ENCODE results near the gene SGMS2.

The SGMS2 gene

DNA sequence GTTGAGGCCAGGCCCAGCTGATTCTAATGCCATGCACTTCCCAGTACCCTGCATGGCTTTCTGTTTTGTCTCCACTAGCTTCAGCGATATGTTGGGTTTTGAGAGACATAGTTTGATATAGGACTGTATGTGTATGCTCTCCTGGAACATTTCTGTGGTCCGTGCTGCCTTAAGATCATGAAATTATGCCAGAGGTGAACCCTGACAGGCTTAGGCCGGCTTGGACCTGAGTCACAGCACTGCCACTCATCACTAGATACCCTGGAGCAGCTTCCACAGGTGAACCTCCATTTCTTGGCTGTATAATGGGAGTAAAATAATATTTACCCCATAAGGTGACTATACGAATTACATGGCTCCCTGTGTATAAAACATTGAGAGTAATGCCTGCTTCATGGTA, 6.4 kb downstream of the SGMS2 start:
- no peak for TF ChIP-seq ZFX (IDR thresholded peaks at IDR 0.05; ENCODE audit: borderline replicate concordance)

DNA sequence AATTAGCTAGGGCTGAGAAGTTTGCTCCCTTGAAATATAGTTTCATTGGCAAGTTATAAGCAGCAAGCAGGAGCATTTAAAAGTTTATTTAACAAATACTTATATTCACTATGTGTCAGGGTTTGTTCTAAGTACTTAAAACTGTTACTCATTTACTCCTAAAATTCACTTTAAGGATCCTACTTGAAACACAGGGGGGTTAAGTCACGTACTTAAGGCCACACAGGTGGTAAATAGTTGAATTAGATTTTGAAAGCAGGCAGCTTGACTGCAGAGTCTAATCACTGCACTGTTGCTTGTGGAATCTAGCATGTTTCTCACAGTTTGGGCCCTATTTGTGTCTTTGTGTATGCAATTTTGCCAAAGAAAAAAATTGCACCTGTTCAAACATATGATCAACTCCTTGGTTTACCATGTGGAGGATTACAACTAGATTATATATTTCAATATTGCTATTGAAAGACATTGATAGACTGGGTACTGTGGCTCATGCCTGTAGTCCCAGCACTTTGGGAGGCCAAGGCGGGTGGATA, 7.6 kb downstream of the SGMS2 start:
- TF ChIP-seq, protein P1, sequence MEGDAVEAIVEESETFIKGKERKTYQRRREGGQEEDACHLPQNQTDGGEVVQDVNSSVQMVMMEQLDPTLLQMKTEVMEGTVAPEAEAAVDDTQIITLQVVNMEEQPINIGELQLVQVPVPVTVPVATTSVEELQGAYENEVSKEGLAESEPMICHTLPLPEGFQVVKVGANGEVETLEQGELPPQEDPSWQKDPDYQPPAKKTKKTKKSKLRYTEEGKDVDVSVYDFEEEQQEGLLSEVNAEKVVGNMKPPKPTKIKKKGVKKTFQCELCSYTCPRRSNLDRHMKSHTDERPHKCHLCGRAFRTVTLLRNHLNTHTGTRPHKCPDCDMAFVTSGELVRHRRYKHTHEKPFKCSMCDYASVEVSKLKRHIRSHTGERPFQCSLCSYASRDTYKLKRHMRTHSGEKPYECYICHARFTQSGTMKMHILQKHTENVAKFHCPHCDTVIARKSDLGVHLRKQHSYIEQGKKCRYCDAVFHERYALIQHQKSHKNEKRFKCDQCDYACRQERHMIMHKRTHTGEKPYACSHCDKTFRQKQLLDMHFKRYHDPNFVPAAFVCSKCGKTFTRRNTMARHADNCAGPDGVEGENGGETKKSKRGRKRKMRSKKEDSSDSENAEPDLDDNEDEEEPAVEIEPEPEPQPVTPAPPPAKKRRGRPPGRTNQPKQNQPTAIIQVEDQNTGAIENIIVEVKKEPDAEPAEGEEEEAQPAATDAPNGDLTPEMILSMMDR (IDR thresholded peaks at IDR 0.05) = no peak
- no peak for TF ChIP-seq ZFX (IDR thresholded peaks at IDR 0.05; ENCODE audit: borderline replicate concordance)
- H3K27ac ChIP-seq = no peak overlapping the region

More for the DNA sequence above, 6.4 kb downstream of the SGMS2 start:
- no peak overlapping the region for H3K27ac ChIP-seq

DNA sequence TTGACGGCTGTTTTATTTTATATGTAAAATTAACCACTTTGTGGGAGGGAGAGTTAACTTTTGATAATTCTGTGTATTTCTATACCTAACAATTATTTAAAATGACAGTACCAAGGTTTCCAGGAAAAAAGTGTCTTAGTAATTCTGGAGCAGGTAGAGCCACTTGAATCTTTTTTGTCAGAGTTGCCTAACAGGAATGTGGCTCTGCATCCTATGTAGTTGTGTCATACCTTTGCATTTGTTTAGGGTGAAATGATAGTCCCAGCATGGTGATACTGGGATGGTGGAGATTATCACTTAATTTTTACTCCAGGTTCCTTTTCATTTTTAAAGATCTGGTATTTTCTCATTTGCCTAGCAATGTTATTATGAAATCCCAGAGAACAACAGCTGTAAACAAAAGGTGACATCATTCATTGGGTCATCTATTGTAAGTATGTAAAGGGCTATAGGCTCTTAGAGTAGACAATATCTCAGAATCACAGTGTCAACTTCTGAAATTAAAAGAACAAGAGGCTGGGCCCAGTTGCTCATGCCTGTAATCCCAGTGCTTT, 9.6 kb downstream of the SGMS2 start:
- TF ChIP-seq ZFX (IDR thresholded peaks at IDR 0.05; ENCODE audit: borderline replicate concordance) = no peak
- TF ChIP-seq, protein P1 (IDR thresholded peaks at IDR 0.05) = no peak
- no peak overlapping the region for H3K27ac ChIP-seq

DNA sequence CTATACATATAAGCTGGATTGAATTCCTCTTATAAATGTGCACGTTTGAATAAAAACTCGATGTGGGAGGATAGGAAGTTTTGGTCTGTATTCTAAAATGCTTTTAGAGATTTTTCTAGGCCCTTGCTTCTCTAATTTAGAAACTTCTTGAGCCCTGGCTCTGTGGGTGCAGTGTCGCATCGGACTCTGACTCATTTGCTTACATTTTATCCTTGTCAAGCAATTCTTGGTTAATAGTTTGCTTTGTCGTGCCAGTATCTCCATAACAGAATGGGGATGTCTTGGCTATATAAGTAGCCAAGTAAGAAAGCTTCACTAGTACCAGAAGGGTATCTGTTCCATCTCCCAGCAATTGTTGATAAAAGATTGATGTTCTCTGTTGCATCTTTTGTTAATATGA, 10.7 kb downstream of the SGMS2 start:
- H3K27ac ChIP-seq = no peak overlapping the region
- TF ChIP-seq, protein P1 (IDR thresholded peaks at IDR 0.05) = no peak
- no peak for TF ChIP-seq ZFX (IDR thresholded peaks at IDR 0.05; ENCODE audit: borderline replicate concordance)

DNA sequence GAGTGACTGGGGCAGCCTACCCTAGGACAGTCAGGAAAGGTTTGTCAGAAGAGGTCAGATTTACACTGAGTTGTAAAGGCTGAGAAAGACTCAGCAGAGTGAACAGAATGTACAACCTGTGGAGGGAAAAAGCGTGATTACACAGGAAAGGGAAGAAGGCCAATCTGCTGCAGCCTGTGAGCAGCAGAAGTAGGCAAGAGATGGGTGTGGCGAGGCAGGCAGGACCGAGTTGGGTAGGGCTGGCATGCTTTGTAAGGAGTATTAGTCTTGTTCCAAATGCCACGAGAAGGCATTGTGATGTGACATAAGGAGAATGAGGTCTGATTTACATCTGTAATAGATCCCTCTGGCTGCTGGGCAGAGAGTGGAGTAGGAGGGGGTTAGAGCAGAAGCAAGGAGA, 12.6 kb downstream of the SGMS2 start:
- no peak for TF ChIP-seq ZFX (IDR thresholded peaks at IDR 0.05; ENCODE audit: borderline replicate concordance)
- TF ChIP-seq, protein P1 (IDR thresholded peaks at IDR 0.05) = no peak
- H3K27ac ChIP-seq = no peak overlapping the region

DNA sequence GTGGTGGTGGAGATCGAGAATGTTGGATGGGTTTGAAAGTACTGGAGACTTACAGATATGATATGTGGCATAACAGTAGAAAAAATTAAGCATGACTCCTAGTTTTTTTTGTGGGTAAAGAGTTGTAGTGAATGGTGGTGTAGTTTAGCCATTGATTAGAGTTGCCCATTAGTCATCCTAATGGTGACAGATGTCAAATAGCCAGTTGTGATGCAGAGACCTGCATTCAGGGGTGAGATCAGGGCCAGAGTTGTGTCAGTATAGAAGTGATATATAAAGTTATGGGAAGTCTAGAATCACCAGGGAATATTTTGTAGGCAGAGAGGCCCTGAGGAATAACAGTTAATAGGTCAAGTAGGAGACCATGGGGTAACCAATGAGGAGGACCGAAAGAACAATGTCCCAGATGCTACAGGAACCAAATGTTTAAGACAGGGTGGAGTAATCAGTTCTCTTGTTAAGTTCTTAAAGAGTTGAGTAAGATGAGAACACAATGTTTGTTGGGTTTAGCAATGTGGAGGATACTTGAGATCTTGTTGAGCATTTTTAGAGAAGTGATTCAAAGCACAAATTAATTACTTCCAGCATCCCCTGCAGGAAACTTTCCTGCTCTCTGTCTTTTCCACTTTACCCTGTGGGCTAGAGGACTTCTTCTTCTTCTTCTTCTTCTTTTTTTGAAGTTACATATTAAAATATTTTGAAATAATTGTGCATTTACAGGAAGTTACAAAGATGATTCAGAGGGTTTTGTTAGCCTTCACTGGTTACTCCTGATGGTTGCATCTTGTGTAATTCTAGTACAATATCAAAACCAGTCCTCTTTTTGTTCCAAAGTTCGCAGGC, 13.3 kb downstream of the SGMS2 start:
- H3K27ac ChIP-seq = no peak overlapping the region
- TF ChIP-seq, protein P1 (IDR thresholded peaks at IDR 0.05) = no peak
- TF ChIP-seq ZFX (IDR thresholded peaks at IDR 0.05; ENCODE audit: borderline replicate concordance) = no peak

DNA sequence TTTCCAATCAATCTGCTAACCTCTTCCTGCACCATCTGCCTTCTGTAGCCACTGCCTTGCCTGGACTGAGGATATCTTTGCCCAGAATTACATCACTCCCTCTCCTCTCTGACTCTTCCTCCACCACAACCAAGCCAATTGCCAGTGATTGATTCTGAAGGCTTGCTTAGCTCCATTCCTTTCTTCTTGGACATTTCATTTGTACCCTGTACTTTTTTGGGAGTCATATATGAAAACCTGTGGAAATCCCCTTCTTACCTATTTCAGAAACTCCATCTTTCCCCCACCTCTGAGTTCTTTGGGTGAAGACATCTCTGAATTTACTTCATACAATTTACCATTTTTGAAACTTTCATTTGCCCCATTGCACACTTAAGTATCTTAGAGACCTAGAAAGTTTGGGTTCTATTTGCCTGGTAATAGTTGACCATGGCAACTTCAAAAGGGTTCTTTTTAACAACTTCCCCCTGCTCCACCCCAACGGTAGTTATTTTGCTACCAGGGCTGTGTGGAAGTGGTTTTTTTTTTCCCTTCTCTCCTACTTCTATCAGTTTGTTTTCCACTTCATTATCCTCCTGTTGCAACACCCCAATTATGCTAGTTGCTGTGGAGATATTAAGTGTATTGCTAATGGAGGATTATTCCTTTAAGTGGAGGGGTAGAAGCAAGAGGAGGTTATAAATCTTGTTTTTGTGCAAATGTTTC, 14.3 kb downstream of the SGMS2 start:
- H3K27ac ChIP-seq = no peak overlapping the region
- TF ChIP-seq, protein P1 (IDR thresholded peaks at IDR 0.05) = no peak
- no peak for TF ChIP-seq ZFX (IDR thresholded peaks at IDR 0.05; ENCODE audit: borderline replicate concordance)
